Frontal cortex (tissue), 4 donors: Measurements from ENCODE around the gene AOPEP. TPM values are rescaled to one million over a fixed set of nuclear protein-coding genes. Genes with fewer than 3 reads are reported as not detected.

Source experiments
- DNase-seq, 2 donors: peaks; one replicate each; pipeline ENCODE4 v3.0.0; 2012; ENCODE audit warnings: low spot score in 2 of 2
- FAIRE-seq: peaks from 2 replicates; lab custom pipeline; 2012; peaks lifted over from hg19 to GRCh38; lab: Jason Lieb, UNC
- total RNA-seq: library from RNA; depleted of rRNA; stranded (reverse); fragments of >200 nt; gene quantifications from one replicate; pipeline ENCODE4 v1.2.3, GENCODE V29; 2014
- donor health status: control.
- donor health status: control.
- donor health status: control.

The AOPEP gene
- total RNA-seq, 1 donor from 2014 or later, result 23.2 TPM

GRCh38 chr9:94785215-94786169 is 59.0 kb downstream of the AOPEP start:
- FAIRE-seq (no peak), DNase-seq (no peak)

GRCh38 chr9:94786586-94786985 is 60.1 kb downstream of the AOPEP start:
- DNase-seq, result no peak
- FAIRE-seq, result no peak

- no peak for DNase-seq
- FAIRE-seq, result no peak
Measured at GRCh38 chr9:94787266-94787665, 60.8 kb downstream of the AOPEP start.

GRCh38 chr9:94788570-94789105 is 62.1 kb downstream of the AOPEP start:
- DNase-seq, result no peak

GRCh38 chr9:94791435-94791834 is 64.9 kb downstream of the AOPEP start:
- no peak for FAIRE-seq
- no peak for DNase-seq

More at GRCh38 chr9:94788570-94789105, 62.1 kb downstream of the AOPEP start:
- FAIRE-seq, result no peak

GRCh38 chr9:94792511-94792910 is 66.0 kb downstream of the AOPEP start:
- no peak for DNase-seq
- FAIRE-seq, result no peak

- FAIRE-seq (no peak), DNase-seq (no peak)
Measured at GRCh38 chr9:94794476-94795167, 68.1 kb downstream of the AOPEP start.

- FAIRE-seq (no peak), DNase-seq (no peak)
Measured at GRCh38 chr9:94796687-94797086, 70.2 kb downstream of the AOPEP start.

- no peak for DNase-seq
- no peak for FAIRE-seq
Measured at GRCh38 chr9:94798201-94798600, 71.7 kb downstream of the AOPEP start.

- FAIRE-seq (no peak), DNase-seq (no peak)
Measured at GRCh38 chr9:94798708-94799107, 72.2 kb downstream of the AOPEP start.

- no peak for FAIRE-seq
Measured at GRCh38 chr9:94799578-94800264, 73.2 kb downstream of the AOPEP start.

GRCh38 chr9:94800424-94801117 is 74.1 kb downstream of the AOPEP start:
- DNase-seq (no peak), FAIRE-seq (no peak)

More at GRCh38 chr9:94799578-94800264, 73.2 kb downstream of the AOPEP start:
- DNase-seq, result no peak

- no peak for DNase-seq
Measured at GRCh38 chr9:94801234-94801633, 74.7 kb downstream of the AOPEP start.

GRCh38 chr9:94801681-94802080 is 75.2 kb downstream of the AOPEP start:
- FAIRE-seq, result no peak
- DNase-seq, result no peak

More at GRCh38 chr9:94801234-94801633, 74.7 kb downstream of the AOPEP start:
- no peak for FAIRE-seq

GRCh38 chr9:94802251-94802650 is 75.8 kb downstream of the AOPEP start:
- FAIRE-seq, result no peak
- no peak for DNase-seq

- DNase-seq, result no peak
- FAIRE-seq, result no peak
Measured at GRCh38 chr9:94802793-94803192, 76.3 kb downstream of the AOPEP start.

- no peak for DNase-seq
- FAIRE-seq, result no peak
Measured at GRCh38 chr9:94804316-94804715, 77.8 kb downstream of the AOPEP start.

- DNase-seq (no peak), FAIRE-seq (no peak)
Measured at GRCh38 chr9:94805051-94805489, 78.6 kb downstream of the AOPEP start.

GRCh38 chr9:94805585-94805984 is 79.1 kb downstream of the AOPEP start:
- FAIRE-seq (no peak), DNase-seq (no peak)
